SK-N-SH treated with all-trans-retinoic acid at 6 μM for 48 hours (cell line): ENCODE measurements around the gene ARPC2.

ENCODE experiments used
- ATAC-seq: fragments of 200-7000 bp; cut with Tn5 transposase; 3 replicates; pipeline ENCODE4 v1.9.1; 2020; ENCODE audit warnings: mild to moderate bottlenecking, moderate library complexity
- ARNTL ChIP-seq: fragments of 450-650 bp; formaldehyde crosslinking; IDR thresholded peaks from 2 replicates; pipeline ENCODE4 v1.5.0; 2020; ENCODE audit warnings: low read depth, mild to moderate bottlenecking, moderate library complexity, borderline replicate concordance
- BACH2 ChIP-seq: fragments of 250-450 bp; sonication (Bioruptor Pico); IDR thresholded peaks from 2 replicates; pipeline ENCODE4 v1.9.0; 2021; ENCODE audit warnings: mild to moderate bottlenecking, borderline replicate concordance
- CREB5 ChIP-seq: fragments of 250-450 bp; sonication (Bioruptor Pico); IDR thresholded peaks from 2 replicates; pipeline ENCODE4 v1.5.1; 2020; ENCODE audit warnings: low read depth, mild to moderate bottlenecking, moderate library complexity
- CSDC2 ChIP-seq: fragments of 250-450 bp; sonication (Bioruptor Pico); IDR thresholded peaks from 2 replicates; pipeline ENCODE4 v1.5.0; 2020; ENCODE audit warnings: mild to moderate bottlenecking, moderate library complexity
- CSRNP3 ChIP-seq: fragments of 250-450 bp; sonication (Bioruptor Pico); IDR thresholded peaks from 2 replicates; pipeline ENCODE4 v1.5.1; 2021; ENCODE audit warnings: mild to moderate bottlenecking, moderate library complexity
- ESRRG ChIP-seq: fragments of 250-450 bp; sonication (Bioruptor Pico); IDR thresholded peaks from 2 replicates; pipeline ENCODE4 v1.6.1; 2021; ENCODE audit warnings: mild to moderate bottlenecking
- GLIS3 ChIP-seq: fragments of 250-450 bp; sonication (Bioruptor Pico); IDR thresholded peaks from 2 replicates; pipeline ENCODE4 v1.5.0; 2020; ENCODE audit warnings: mild to moderate bottlenecking, moderate library complexity
- OSR1 ChIP-seq: fragments of 250-450 bp; sonication (Bioruptor Pico); IDR thresholded peaks from 2 replicates; pipeline ENCODE4 v1.8.0; 2022; ENCODE audit warnings: moderate library complexity, mild to moderate bottlenecking, inconsistent platforms
- PATZ1 ChIP-seq: fragments of 250-450 bp; sonication (Bioruptor Pico); IDR thresholded peaks from 2 replicates; pipeline ENCODE4 v1.8.0; 2020; ENCODE audit warnings: mild to moderate bottlenecking, moderate library complexity, borderline replicate concordance
- POU6F1 ChIP-seq: fragments of 250-450 bp; sonication (Bioruptor Pico); IDR thresholded peaks from 2 replicates; pipeline ENCODE4 v1.8.0; 2021; ENCODE audit warnings: low read depth, mild to moderate bottlenecking, moderate library complexity, borderline replicate concordance
- PPARA ChIP-seq: fragments of 250-450 bp; sonication (Bioruptor Pico); IDR thresholded peaks from 2 replicates; pipeline ENCODE4 v1.5.0; 2020; ENCODE audit warnings: mild to moderate bottlenecking, borderline replicate concordance
- RARB ChIP-seq: fragments of 250-450 bp; sonication (Bioruptor Pico); IDR thresholded peaks from 2 replicates; pipeline ENCODE4 v1.8.0; 2021; ENCODE audit warnings: mild to moderate bottlenecking, moderate library complexity
- SNAI2 ChIP-seq: fragments of 250-450 bp; sonication (Bioruptor Pico); IDR thresholded peaks from 2 replicates; pipeline ENCODE4 v1.5.0; 2020; ENCODE audit warnings: mild to moderate bottlenecking, moderate library complexity
- TCF4 ChIP-seq: fragments of 250-450 bp; sonication (Bioruptor Pico); IDR thresholded peaks from 2 replicates; pipeline ENCODE4 v1.8.0; 2021; ENCODE audit warnings: mild to moderate bottlenecking, moderate library complexity, borderline replicate concordance
- ZFP3 ChIP-seq: fragments of 250-450 bp; sonication (Bioruptor Pico); IDR thresholded peaks from 2 replicates; pipeline ENCODE4 v1.5.0; 2020; ENCODE audit warnings: mild to moderate bottlenecking, moderate library complexity
- ZFP30 ChIP-seq: fragments of 450-650 bp; formaldehyde crosslinking; IDR thresholded peaks from 2 replicates; pipeline ENCODE4 v1.5.0; 2022; ENCODE audit warnings: mild to moderate bottlenecking, moderate library complexity
- ZNF565 ChIP-seq: fragments of 450-650 bp; formaldehyde crosslinking; conservative IDR thresholded peaks from 2 replicates; pipeline ENCODE4 v1.5.0; 2020; ENCODE audit warnings: low read depth, mild to moderate bottlenecking, moderate library complexity
- ZNF70 ChIP-seq: fragments of 450-650 bp; formaldehyde crosslinking; IDR thresholded peaks from 2 replicates; pipeline ENCODE4 v1.5.0; 2020; ENCODE audit warnings: mild to moderate bottlenecking, moderate library complexity
- ZNF8 ChIP-seq: fragments of 450-650 bp; formaldehyde crosslinking; IDR thresholded peaks from 2 replicates; pipeline ENCODE4 v1.5.0; 2020; ENCODE audit warnings: mild to moderate bottlenecking, moderate library complexity

Gene ARPC2

GRCh38 chr2:218261423-218262236 lies 44.6 kb downstream of the ARPC2 start (continued):
- TF ChIP-seq POU6F1 (CRISPR knock-in tag) (no peak), PATZ1 (CRISPR knock-in tag) (no peak)

DNA sequence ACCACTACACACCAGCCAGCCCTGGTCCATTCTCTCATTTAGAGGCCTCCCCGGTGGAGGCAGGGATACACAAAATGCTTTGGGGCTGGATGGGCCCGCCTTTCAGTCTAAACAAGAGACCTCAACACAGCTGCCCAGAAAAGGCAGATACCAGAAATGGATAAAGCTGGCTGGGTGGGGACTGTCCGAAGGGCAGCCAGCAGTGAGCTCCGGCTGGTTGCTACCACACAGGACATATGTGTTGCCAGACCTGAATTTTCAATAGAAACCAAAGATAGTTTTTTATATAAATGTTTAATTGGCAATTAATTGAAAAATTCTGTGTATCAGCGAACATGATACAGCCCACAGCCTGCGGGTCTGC lies 45.2 kb downstream of the ARPC2 start:
- ATAC-seq: no peak

DNA sequence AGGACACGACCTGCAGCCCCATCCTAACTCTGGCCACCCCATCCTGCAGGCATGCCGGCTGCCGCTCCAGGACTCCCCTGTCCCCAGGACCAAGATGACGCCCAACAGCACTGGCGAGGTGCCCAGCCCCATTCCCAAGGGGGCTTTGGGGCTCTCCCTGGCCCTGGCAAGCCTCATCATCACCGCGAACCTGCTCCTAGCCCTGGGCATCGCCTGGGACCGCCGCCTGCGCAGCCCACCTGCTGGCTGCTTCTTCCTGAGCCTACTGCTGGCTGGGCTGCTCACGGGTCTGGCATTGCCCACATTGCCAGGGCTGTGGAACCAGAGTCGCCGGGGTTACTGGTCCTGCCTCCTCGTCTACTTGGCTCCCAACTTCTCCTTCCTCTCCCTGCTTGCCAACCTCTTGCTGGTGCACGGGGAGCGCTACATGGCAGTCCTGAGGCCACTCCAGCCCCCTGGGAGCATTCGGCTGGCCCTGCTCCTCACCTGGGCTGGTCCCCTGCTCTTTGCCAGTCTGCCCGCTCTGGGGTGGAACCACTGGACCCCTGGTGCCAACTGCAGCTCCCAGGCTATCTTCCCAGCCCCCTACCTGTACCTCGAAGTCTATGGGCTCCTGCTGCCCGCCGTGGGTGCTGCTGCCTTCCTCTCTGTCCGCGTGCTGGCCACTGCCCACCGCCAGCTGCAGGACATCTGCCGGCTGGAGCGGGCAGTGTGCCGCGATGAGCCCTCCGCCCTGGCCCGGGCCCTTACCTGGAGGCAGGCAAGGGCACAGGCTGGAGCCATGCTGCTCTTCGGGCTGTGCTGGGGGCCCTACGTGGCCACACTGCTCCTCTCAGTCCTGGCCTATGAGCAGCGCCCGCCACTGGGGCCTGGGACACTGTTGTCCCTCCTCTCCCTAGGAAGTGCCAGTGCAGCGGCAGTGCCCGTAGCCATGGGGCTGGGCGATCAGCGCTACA lies 45.9 kb downstream of the ARPC2 start:
- TF ChIP-seq ZNF70 (CRISPR knock-in tag) (no peak), ZNF565 (no peak), TCF4 (CRISPR knock-in tag) (no peak)
- no peak for ATAC-seq

More for the DNA sequence above, 45.2 kb downstream of the ARPC2 start:
- TF ChIP-seq PPARA (no peak), CSDC2 (CRISPR knock-in tag) (no peak), SNAI2 (no peak), OSR1 (CRISPR knock-in tag) (no peak), ZNF8 (CRISPR knock-in tag) (no peak), ESRRG (CRISPR knock-in tag) (no peak), CREB5 (CRISPR knock-in tag) (no peak), POU6F1 (CRISPR knock-in tag) (no peak), RARB (CRISPR knock-in tag) (no peak), ZNF565 (no peak), PATZ1 (CRISPR knock-in tag) (no peak), ZNF70 (CRISPR knock-in tag) (no peak), ZFP30 (no peak), ARNTL (CRISPR knock-in tag) (no peak)

- ATAC-seq: no peak
- TF ChIP-seq ZFP3 (no peak), RARB (CRISPR knock-in tag) (no peak), ARNTL (CRISPR knock-in tag) (no peak), BACH2 (no peak), CSRNP3 (no peak), GLIS3 (CRISPR knock-in tag) (no peak), ZNF565 (no peak), ZFP30 (no peak), ZNF8 (CRISPR knock-in tag) (no peak), ESRRG (CRISPR knock-in tag) (no peak), POU6F1 (CRISPR knock-in tag) (no peak)
These were observed 47.0 kb downstream of the ARPC2 start for GRCh38 chr2:218263817-218264641.
